Hematopoietic multipotent progenitor cell treated with erythropoietin and hydrocortisone succinate and interleukin-3 and kit ligand, for 6 days (in vitro differentiated cells): ENCODE results near the gene POFUT2.

ENCODE experiments used
- DNase-seq: peaks from one replicate; pipeline ENCODE4 v3.0.0-alpha.2; 2015

POFUT2 gene

GRCh38 chr21:45287438-45288391 is at the start of gene POFUT2:
Gene POFUT2, minus strand, starts transcription at chr21:45287895. Its CDS starts 24 bp downstream, at chr21:45287871.
- peak; percentile 97 for DNase-seq

DNA sequence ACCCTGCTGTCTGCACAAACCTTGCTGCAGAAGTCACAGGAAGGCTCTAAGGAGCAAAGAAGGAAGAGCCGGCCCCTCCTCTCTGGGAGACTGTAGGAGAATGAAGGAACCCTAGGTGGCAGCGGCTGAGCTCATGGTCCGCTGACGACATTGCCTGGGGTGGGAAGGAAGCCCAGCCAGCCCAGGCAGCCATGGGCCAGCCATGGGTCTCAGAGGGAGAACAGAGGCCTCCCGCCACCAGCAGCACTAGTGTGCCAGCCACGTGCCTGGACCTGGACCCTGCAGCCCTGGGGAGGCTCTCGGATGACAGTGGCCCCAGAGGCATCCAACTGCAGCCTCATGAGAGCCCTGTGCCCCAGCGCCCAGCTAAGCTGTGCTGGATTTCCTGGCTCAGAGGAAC is 49.2 kb upstream of the POFUT2 start:
- DNase-seq = no peak

- DNase-seq = no peak
These were observed 48.8 kb upstream of the POFUT2 start for GRCh38 chr21:45336535-45336810.

- DNase-seq = no peak
These were observed 48.3 kb upstream of the POFUT2 start for GRCh38 chr21:45335761-45336534.

- DNase-seq = no peak
These were observed 47.6 kb upstream of the POFUT2 start for GRCh38 chr21:45335151-45335760.

DNA sequence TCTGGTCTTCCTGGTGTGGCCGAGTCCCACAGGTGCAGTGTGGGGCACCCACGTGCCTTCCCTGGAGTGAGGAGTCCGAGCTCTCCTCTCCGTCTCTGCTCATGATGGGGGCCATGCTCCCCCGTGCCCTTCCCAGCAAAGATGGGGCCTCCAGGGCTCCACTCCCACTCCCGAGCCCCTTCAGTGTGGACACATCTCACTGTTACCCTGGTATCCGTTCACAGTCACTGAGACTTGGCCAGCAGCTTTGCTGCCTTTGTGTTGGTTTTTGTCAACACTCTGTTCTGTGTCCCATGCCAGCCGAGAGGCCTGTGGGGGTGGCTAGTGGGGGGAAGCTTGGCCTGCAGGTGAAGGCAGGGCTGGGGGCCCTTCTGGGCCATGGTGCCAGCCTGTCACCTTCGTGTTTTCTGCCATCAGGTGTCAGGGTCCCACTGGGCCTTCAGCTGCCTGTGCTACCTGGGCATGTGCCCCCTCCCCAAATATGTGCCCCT is 46.9 kb upstream of the POFUT2 start:
- no peak for DNase-seq

DNA sequence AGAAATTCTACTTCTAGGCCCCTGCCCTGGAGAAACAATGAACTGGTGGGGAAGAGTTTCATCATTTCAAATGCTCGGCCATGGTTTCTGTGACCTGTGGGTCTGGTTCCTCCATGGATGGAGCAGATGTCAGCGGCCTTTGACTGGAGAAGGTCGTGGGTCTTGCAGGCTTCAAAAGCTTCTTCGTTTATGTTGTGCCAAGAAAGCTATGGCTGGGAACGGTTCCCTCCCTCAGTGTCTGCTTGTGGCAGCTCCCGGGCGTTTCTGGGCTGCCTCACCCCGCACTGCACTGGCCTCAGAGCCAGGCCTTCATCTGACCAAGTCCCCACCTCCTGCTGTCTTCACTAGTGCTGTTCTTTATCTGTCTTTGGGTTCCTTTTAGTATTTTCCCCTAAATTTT is 46.4 kb upstream of the POFUT2 start:
- DNase-seq = no peak

- DNase-seq = no peak
These were observed 46.0 kb upstream of the POFUT2 start for GRCh38 chr21:45333583-45334121.

DNA sequence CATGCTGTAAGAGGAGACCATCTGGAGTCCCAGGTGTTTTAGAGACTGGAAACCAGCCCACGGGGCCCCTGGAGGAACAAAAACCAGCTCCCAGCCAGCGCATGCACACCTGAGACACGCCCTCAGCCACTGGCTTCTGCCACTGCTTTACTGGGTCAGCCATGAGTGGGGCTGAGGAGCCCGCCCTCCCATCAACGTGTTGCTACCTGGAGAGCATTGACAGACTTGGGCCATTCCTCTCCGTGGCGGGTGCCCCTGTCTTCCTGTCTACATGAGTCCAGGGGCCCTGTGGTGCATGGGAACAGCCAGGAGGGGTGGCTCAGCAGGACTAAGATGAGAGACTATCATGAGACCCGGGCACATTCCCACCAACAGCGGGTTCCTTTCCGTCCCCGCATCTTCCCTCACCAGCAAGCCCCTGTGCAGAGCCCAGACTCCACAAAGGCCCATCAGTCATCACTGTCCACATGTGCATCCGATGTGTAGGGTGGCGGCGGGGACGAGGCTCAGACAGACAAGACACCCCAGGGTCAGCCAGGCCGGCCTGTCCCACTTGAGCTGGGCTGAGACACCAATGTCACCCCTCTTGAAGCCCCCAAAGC is 45.4 kb upstream of the POFUT2 start:
- no peak for DNase-seq

- DNase-seq = no peak
These were observed 44.7 kb upstream of the POFUT2 start for GRCh38 chr21:45332415-45332814.

- DNase-seq = no peak
These were observed 43.9 kb upstream of the POFUT2 start for GRCh38 chr21:45331531-45332147.

- no peak for DNase-seq
These were observed 43.2 kb upstream of the POFUT2 start for GRCh38 chr21:45330851-45331261.

DNA sequence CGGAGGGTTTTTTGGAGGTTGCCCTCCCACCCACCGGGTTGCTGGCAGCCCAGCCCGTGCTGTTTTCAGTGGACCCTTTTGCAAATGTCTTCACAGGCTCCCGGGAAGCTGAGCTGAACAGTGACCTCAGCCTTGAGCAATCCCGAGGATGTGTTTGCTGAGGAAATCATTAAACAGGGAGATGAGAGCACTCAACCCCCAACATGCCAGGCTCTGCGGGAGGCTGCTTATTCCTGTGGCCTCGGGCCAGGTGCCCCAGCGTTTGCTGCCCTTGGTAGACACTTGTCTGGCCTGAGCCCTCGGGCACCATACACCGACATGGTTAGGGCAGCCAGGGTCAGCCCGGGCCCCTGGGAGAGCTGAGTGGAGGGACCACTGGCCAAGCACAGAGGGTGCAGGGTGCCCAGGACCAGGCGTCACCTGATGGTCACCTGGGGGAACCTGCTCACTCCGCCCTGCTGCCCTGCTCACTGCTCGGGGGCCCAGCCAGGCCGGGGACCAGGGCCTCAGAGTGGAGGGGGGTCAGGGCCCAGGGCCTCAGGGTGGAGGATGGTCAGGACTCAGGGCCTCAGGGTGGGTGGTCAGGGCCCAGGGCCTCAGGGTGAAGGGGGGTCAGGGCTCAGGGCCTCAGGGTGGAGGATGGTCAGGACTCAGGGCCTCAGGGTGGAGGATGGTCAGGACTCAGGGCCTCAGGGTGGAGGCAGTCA is 42.5 kb upstream of the POFUT2 start:
- no peak for DNase-seq

GRCh38 chr21:45329261-45330074 is 41.8 kb upstream of the POFUT2 start:
- DNase-seq = no peak

DNA sequence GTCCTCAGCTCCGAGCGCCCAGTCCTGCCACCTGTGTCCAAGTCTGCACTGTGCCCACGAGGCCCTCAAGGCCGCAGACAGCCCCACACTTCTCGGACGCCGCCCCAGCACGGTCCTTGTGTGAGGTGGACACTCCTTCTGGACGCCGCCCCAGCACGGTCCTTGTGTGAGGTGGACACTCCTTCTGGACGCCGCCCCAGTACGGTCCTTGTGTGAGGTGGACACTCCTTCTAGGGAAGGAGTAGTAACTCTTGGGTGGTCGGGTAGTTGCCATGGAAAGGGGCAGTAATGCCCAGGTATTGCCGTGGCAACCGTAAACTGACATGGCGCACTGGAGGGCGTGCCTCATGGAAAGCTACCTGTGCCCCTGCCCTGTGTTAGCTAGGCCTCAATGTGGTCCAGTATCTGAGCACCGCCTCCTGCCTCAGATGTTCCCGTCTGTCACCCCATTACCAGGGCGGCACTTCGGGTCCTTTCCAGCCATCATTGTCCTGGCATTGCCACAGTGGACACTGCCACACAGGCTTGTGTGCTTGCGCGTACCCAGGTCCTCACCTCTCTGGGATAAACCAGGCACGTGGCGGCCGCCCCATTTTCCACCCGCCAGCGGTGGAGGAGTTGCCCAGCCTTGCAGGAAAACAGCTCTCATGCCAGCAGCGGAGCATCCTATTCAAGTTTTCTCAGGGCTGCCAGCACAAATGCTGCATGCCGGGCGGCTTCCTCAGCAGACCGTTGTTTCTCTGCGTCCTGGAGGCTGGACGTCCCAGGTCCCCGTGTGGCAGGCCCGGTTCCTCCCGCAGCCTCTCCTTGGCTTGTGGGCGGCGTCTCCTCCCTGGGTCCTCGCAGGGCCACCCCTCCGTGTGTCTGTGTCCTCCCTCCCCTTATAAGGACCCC is 40.8 kb upstream of the POFUT2 start:
- no peak for DNase-seq

- DNase-seq = no peak
These were observed 39.9 kb upstream of the POFUT2 start for GRCh38 chr21:45327441-45328197.

- no peak for DNase-seq
These were observed 39.3 kb upstream of the POFUT2 start for GRCh38 chr21:45326891-45327440.

DNA sequence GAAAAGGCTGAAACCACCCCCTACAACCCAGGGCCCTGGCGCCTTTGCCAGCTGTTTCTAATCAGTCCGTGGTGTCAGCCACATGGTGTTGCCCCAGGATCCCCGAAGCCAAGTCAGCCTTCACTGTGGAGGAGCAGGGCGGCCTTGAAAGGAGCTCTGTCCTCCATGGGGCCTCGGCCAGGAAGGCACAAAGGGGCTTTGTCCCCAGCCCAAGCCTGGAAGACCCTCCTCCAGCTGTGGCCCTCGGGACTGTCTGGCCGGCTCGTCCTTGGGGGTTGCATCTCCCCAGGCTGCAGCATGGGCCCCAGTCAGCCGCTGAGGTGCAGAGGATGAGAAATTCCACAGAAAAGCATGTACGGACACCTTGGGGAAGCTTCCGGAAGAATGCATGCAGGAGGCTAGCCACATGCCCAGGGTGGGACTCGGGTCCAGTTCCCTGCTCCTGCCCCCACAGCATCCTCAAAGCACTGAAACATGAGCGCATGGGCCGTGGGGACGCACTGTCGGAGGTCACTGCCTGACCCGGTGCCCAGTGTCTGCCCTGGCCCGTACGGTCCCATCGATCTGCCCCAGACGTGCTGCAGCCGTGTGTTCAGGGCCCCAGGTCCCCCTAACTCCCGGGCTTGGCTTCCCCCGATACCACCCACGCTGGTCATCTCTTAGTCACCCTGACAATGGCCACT is 38.6 kb upstream of the POFUT2 start:
- peak; percentile 74 for DNase-seq
